OCI-LY7 (cell line): ENCODE data around the gene LDHAL6B. TPM values are rescaled to one million over a fixed set of nuclear protein-coding genes. Genes with fewer than 3 reads are reported as not detected.

Source experiments
- BruUV-seq: library from RNA; stranded (reverse); fragments of 400-500 nt; replicated peaks from 2 replicates; lab custom pipeline; 2021; lab: Mats Ljungman, UMichigan
- CTCF ChIA-PET: fragments of 300-600 bp; sonication (Branson Sonifier 250); formaldehyde crosslinking; loops from one replicate; lab custom pipeline; 2022; ENCODE audit warnings: antibody characterized with exemption; ENCODE audit not compliant: unreplicated experiment; lab: Charles Lee
- POLR2A ChIA-PET: fragments of 300-600 bp; sonication (Branson Sonifier 250); formaldehyde crosslinking; loops from one replicate; lab custom pipeline; 2022; ENCODE audit warnings: antibody characterized with exemption; lab: Charles Lee
- DNase-seq: peaks from one replicate; pipeline ENCODE4 v3.0.0-alpha.2; 2015; ENCODE audit warnings: low spot score
- H2AFZ ChIP-seq: fragments of 200-600 bp; sonication (generic), shearing (Covaris generic); 2 replicates; pipeline ENCODE4 v1.6.1; 2014; ENCODE audit warnings: mild to moderate bottlenecking, antibody characterized with exemption, low read length, moderate library complexity
- H3K27ac ChIP-seq: fragments of 200-600 bp; sonication (generic); 2 replicates; pipeline ENCODE4 v1.5.1; 2014; ENCODE audit warnings: mixed run types, low read depth, mild to moderate bottlenecking, moderate library complexity, low read length, inconsistent platforms; ENCODE audit not compliant: poor library complexity, severe bottlenecking
- H3K36me3 ChIP-seq: fragments of 200-600 bp; sonication (generic); 2 replicates; pipeline ENCODE4 v1.6.1; 2014; ENCODE audit warnings: mild to moderate bottlenecking, antibody characterized with exemption, low read length, moderate library complexity, mixed read lengths; ENCODE audit not compliant: insufficient read depth
- H3K4me1 ChIP-seq: fragments of 200-600 bp; sonication (generic); 2 replicates; pipeline ENCODE4 v1.5.1; 2014; ENCODE audit warnings: mild to moderate bottlenecking, low read length; ENCODE audit not compliant: insufficient read depth, poor library complexity, severe bottlenecking
- H3K4me2 ChIP-seq: fragments of 200-600 bp; sonication (generic); 2 replicates; pipeline ENCODE4 v1.6.1; 2014; ENCODE audit warnings: mild to moderate bottlenecking, low read length
- H3K4me3 ChIP-seq: fragments of 200-600 bp; sonication (generic); 2 replicates; pipeline ENCODE4 v1.5.1; 2014; ENCODE audit warnings: mild to moderate bottlenecking, low read depth, low read length; ENCODE audit not compliant: poor library complexity, severe bottlenecking
- H3K79me2 ChIP-seq: fragments of 200-600 bp; sonication (generic); 2 replicates; pipeline ENCODE4 v1.6.1; 2016; ENCODE audit warnings: low read depth, mild to moderate bottlenecking, low read length, moderate library complexity, mixed read lengths; ENCODE audit not compliant: insufficient read depth
- H3K9me2 ChIP-seq: fragments of 200-600 bp; sonication (generic); 2 replicates; pipeline ENCODE4 v1.6.1; 2016; ENCODE audit warnings: mild to moderate bottlenecking, low read length, mixed read lengths; ENCODE audit not compliant: insufficient read depth
- H3K9me3 ChIP-seq: fragments of 200-600 bp; sonication (generic); 2 replicates; pipeline ENCODE4 v1.6.1; 2014; ENCODE audit warnings: mild to moderate bottlenecking, mixed run types, low read length, mixed read lengths
- H4K20me1 ChIP-seq: fragments of 200-600 bp; sonication (generic); 2 replicates; pipeline ENCODE4 v1.6.1; 2014; ENCODE audit warnings: mild to moderate bottlenecking, antibody characterized with exemption, low read length, moderate library complexity, mixed read lengths; ENCODE audit not compliant: insufficient read depth
- CTCF ChIP-seq: fragments of 200-600 bp; sonication (generic); conservative IDR thresholded peaks from 2 replicates; pipeline ENCODE4 v1.5.1; 2014; ENCODE audit warnings: mild to moderate bottlenecking, antibody characterized with exemption, low read length, moderate library complexity, mixed read lengths
- EZH2phosphoT487 ChIP-seq: fragments of 200-600 bp; sonication (generic); IDR thresholded peaks from 2 replicates; pipeline ENCODE4 v1.6.1; 2018; ENCODE audit warnings: low read depth, borderline replicate concordance, mild to moderate bottlenecking, mixed run types, antibody characterized with exemption, low read length, moderate library complexity, mixed read lengths
- intact Hi-C: fragments of 100-400 bp; cut with micrococcal nuclease; formaldehyde crosslinking; loops from one replicate; pipeline ENCODE4 v1.10.0; 2022; ENCODE audit not compliant: unreplicated experiment
- total RNA-seq, 2 experiments: library from RNA; depleted of rRNA in 1 of 2; stranded (reverse); fragments of >200 nt in 1 of 2; shearing (Covaris generic) in 1 of 2; gene quantifications; 2 replicates each; pipeline ENCODE4 v1.2.3, GENCODE V29; 2014 to 2022

LDHAL6B gene
- total RNA-seq, 2 experiments from 2014 or later = 0.09 TPM; not detected in 1

DNA sequence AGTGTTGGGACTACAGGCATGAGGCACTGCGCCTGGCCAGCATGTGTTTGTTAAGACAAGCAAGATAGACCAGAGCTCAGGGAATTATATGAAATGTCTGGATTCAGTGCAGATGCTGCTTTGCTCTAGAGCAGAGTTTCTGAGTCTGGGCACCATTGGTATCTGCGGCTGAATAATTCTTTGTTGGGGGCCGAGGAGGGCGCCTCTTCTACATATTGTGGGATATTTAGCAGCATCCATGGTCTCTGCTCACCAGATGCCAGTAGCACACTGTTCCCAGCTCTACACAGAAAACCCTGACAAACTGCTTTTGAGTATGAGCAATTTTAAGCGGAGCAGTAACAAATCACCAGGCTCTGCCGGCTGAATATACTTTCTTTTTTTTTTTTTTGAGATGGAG, 3.6 kb upstream of the LDHAL6B start:
- no peaks in the 10 kb centered on the region for H3K9me3 ChIP-seq
- no TSS peak for BruUV-seq
- no peaks in the 10 kb centered on the region for H3K4me1 ChIP-seq
- intact Hi-C loops = no loop called here
- ChIA-PET CTCF (no interaction called here), POLR2A (interaction anchor here (1.3 kb wide), 1 partner anchor 31 kb away, joined by 3 read pairs; no protein-coding TSS in a partner anchor)
- H3K9me2 ChIP-seq = no peaks in the 10 kb centered on the region
- no peaks in the 10 kb centered on the region for H3K79me2 ChIP-seq
- no peak for TF ChIP-seq CTCF
- TF ChIP-seq EZH2phosphoT487 = no peak
- H3K4me2 ChIP-seq = no peak overlapping the region
- H3K4me3 ChIP-seq = no peak overlapping the region
- DNase-seq = no peak
- no peak overlapping the region for H2AFZ ChIP-seq
- H3K36me3 ChIP-seq = no peaks in the 10 kb centered on the region
- H4K20me1 ChIP-seq = no peaks in the 10 kb centered on the region
- H3K27ac ChIP-seq = no peak overlapping the region

DNA sequence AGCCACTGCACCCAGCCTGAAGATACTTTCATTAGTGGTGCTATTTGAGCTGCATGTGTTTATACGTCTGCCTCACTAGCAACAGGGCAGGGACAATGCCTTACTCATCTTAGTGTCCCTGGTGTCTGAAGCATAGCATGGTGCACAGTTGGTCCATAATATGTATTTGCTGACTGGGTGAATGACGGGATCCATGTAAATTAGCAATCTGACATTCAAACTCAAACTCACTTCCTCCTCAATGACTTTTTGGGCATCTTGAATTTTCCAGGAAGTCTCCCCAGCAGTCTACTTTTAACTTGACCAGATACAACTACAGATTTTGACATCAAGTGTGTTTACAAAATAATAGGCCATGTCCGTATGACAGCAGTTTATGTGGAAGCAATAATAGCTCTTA, 3.0 kb upstream of the LDHAL6B start:
- Histone ChIP-seq H3K4me3 (no peak overlapping the region), H3K4me1 (no peaks in the 10 kb centered on the region), H3K36me3 (no peaks in the 10 kb centered on the region), H4K20me1 (no peaks in the 10 kb centered on the region), H3K79me2 (no peaks in the 10 kb centered on the region), H3K9me2 (no peaks in the 10 kb centered on the region), H3K9me3 (no peaks in the 10 kb centered on the region), H3K4me2 (no peak overlapping the region), H2AFZ (0 out of 2 replicates have a peak overlapping the region, but pooled peaks have one; percentile 14), H3K27ac (no peak overlapping the region)
- no peak for DNase-seq
- POLR2A ChIA-PET = interaction anchor here (0.7 to 1.4 kb wide), 4 partner anchors 15 to 198 kb away, joined by 3 to 4 read pairs (median 3); no protein-coding TSS in a partner anchor
- BruUV-seq = no TSS peak
- TF ChIP-seq CTCF (no peak), EZH2phosphoT487 (no peak)
- intact Hi-C loops = no loop called here
- CTCF ChIA-PET = no interaction called here

GRCh38 chr15:59205839-59206622, 612 bp upstream of the LDHAL6B start:
- intact Hi-C loops = no loop called here
- no peak for DNase-seq
- H3K9me2 ChIP-seq = no peaks in the 10 kb centered on the region
- no peaks in the 10 kb centered on the region for H4K20me1 ChIP-seq
- no peaks in the 10 kb centered on the region for H3K4me1 ChIP-seq
- H3K79me2 ChIP-seq = no peaks in the 10 kb centered on the region
- H2AFZ ChIP-seq = no peak overlapping the region
- no peaks in the 10 kb centered on the region for H3K9me3 ChIP-seq
- no peaks in the 10 kb centered on the region for H3K36me3 ChIP-seq
- H3K4me2 ChIP-seq = no peak overlapping the region
- TF ChIP-seq CTCF (no peak), EZH2phosphoT487 (no peak)
- POLR2A ChIA-PET = no interaction called here
- BruUV-seq = no TSS peak
- no peak overlapping the region for H3K27ac ChIP-seq
- no peak overlapping the region for H3K4me3 ChIP-seq
- CTCF ChIA-PET = no interaction called here
